K562 (cell line): Measurements from ENCODE around the gene DISC1.

Source experiments
- GABPB2 ChIP-seq: fragments of 250-450 bp; sonication (Bioruptor Pico); conservative IDR thresholded peaks from 2 replicates; pipeline ENCODE4 v1.5.1; 2021; ENCODE audit warnings: mild to moderate bottlenecking
- JUN ChIP-seq, 2 experiments: sonication (generic) in 1 of 2; formaldehyde crosslinking in 1 of 2; IDR thresholded peaks; 2 replicates each; pipeline versions ENCODE4 v1.6.1 to v1.8.0; 2012 to 2022; ENCODE audit warnings: borderline replicate concordance in 2 of 2, mild to moderate bottlenecking in 2 of 2, improper control_type of control experiment in 1 of 2, low read depth in 1 of 2, low read length in 1 of 2, missing genetic modification reagents in 1 of 2
- NCOR1 ChIP-seq: fragments of 450-650 bp; IDR thresholded peaks from 2 replicates; pipeline ENCODE4 v1.6.1; 2016; ENCODE audit warnings: mild to moderate bottlenecking, moderate library complexity
- POLR2AphosphoS5 ChIP-seq: IDR thresholded peaks from 2 replicates; pipeline ENCODE4 v1.6.1; 2011; ENCODE audit warnings: mild to moderate bottlenecking, low read depth, low read length, moderate library complexity; ENCODE audit not compliant: control insufficient read depth, insufficient read depth
- ZNF232 ChIP-seq: sonication (generic); formaldehyde crosslinking; IDR thresholded peaks from 2 replicates; pipeline ENCODE4 v1.8.0; 2022; ENCODE audit warnings: mild to moderate bottlenecking, missing genetic modification reagents
- TF ChIP-seq, protein P1 (sequence below), 3 experiments: IDR thresholded peaks in 2 of 3; conservative IDR thresholded peaks in 1 of 3; 2 replicates each; pipeline ENCODE4 v1.5.1; 2011 to 2012; ENCODE audit warnings: low read length in 3 of 3, mild to moderate bottlenecking in 3 of 3, control low read depth in 2 of 3, improper control_type of control experiment in 1 of 3, inconsistent platforms in 1 of 3, low read depth in 1 of 3, mixed read lengths in 1 of 3, moderate library complexity in 1 of 3; ENCODE audit not compliant: insufficient read depth in 2 of 3
- TF ChIP-seq, protein P2 (sequence below), 2 experiments: fragments of 450-650 bp; IDR thresholded peaks; 2 replicates each; pipeline ENCODE4 v1.6.1; 2018; ENCODE audit warnings: mild to moderate bottlenecking in 2 of 2, low read depth in 1 of 2; ENCODE audit not compliant: partially characterized antibody in 2 of 2
- TF ChIP-seq, protein P3 (sequence below): sonication (generic); formaldehyde crosslinking; IDR thresholded peaks from 2 replicates; pipeline ENCODE4 v1.5.0; 2020; ENCODE audit warnings: missing genetic modification reagents
- TF ChIP-seq, protein P4 (sequence below), 2 experiments: fragments of 450-650 bp in 1 of 2; sonication (generic) in 1 of 2; formaldehyde crosslinking; conservative IDR thresholded peaks; 2 replicates each; pipeline versions ENCODE4 v1.4.0 to v1.8.1; 2020 to 2022; ENCODE audit warnings: mild to moderate bottlenecking in 1 of 2, missing genetic modification reagents in 1 of 2

DNA sequence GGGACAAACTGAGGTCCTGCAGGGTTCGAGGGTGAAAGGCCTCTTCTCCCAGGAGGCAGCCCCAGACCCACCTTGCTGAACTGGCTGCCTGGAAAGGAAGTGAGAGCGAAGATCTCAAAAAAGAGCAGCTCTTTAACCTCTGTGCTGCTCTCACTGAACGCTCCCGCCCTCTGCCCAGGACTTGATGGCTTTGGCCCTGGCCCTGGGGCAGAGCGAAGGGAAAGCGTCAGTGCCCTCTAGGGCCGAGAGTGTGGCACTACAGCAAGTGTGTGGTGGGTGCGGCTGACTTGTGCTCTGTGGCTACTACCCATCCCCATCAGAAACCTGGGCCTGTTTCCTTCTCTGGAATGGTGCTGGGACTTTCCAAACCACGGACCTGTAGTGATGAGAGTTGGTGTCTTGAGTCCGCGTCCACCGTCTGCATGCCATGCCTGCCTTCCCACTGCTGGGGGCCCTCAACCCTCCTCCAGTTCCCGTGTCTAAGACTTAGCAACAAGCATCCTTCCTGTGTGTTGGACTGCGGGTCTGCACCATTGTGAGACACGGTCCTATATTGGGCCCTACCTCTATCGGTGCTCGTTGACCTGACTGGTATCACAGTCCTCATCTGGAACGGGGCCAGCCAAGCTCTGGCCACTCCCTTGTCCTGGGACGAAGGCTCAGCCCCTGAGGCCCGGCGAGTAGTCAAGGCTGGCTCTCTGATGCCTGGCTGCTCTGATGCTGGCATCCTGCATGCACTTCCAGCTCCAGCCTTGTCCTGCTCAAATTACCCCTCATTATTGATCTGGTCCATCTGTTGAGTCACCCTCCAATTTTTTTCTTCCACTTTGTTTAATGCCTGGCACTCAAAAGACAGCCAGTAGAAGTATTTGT is 180.3 kb downstream of the DISC1 start:
- TF ChIP-seq ZNF232 (CRISPR knock-in tag): no peak
- TF ChIP-seq, protein P1, sequence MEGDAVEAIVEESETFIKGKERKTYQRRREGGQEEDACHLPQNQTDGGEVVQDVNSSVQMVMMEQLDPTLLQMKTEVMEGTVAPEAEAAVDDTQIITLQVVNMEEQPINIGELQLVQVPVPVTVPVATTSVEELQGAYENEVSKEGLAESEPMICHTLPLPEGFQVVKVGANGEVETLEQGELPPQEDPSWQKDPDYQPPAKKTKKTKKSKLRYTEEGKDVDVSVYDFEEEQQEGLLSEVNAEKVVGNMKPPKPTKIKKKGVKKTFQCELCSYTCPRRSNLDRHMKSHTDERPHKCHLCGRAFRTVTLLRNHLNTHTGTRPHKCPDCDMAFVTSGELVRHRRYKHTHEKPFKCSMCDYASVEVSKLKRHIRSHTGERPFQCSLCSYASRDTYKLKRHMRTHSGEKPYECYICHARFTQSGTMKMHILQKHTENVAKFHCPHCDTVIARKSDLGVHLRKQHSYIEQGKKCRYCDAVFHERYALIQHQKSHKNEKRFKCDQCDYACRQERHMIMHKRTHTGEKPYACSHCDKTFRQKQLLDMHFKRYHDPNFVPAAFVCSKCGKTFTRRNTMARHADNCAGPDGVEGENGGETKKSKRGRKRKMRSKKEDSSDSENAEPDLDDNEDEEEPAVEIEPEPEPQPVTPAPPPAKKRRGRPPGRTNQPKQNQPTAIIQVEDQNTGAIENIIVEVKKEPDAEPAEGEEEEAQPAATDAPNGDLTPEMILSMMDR (IDR thresholded peaks at IDR 0.05 in 2 of 3, conservative IDR thresholded peaks at IDR 0.05 in 1 of 3; ENCODE audit: insufficient read depth in 2 of 3, low read depth in 1 of 3, low read length in 3 of 3): peak; percentile 83 to 88 (median 88)
- TF ChIP-seq, protein P2, sequence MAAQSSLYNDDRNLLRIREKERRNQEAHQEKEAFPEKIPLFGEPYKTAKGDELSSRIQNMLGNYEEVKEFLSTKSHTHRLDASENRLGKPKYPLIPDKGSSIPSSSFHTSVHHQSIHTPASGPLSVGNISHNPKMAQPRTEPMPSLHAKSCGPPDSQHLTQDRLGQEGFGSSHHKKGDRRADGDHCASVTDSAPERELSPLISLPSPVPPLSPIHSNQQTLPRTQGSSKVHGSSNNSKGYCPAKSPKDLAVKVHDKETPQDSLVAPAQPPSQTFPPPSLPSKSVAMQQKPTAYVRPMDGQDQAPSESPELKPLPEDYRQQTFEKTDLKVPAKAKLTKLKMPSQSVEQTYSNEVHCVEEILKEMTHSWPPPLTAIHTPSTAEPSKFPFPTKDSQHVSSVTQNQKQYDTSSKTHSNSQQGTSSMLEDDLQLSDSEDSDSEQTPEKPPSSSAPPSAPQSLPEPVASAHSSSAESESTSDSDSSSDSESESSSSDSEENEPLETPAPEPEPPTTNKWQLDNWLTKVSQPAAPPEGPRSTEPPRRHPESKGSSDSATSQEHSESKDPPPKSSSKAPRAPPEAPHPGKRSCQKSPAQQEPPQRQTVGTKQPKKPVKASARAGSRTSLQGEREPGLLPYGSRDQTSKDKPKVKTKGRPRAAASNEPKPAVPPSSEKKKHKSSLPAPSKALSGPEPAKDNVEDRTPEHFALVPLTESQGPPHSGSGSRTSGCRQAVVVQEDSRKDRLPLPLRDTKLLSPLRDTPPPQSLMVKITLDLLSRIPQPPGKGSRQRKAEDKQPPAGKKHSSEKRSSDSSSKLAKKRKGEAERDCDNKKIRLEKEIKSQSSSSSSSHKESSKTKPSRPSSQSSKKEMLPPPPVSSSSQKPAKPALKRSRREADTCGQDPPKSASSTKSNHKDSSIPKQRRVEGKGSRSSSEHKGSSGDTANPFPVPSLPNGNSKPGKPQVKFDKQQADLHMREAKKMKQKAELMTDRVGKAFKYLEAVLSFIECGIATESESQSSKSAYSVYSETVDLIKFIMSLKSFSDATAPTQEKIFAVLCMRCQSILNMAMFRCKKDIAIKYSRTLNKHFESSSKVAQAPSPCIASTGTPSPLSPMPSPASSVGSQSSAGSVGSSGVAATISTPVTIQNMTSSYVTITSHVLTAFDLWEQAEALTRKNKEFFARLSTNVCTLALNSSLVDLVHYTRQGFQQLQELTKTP (IDR thresholded peaks at IDR 0.05; ENCODE audit: low read depth in 1 of 2, partially characterized antibody in 2 of 2): no peak
- TF ChIP-seq NCOR1: no peak
- TF ChIP-seq POLR2AphosphoS5: no peak
- TF ChIP-seq GABPB2 (CRISPR knock-in tag): no peak
- no peak for TF ChIP-seq JUN (IDR thresholded peaks at IDR 0.05; ENCODE audit: borderline replicate concordance, low read depth, low read length)
- no peak for TF ChIP-seq JUN (CRISPR knock-in tag; IDR thresholded peaks at IDR 0.05; ENCODE audit: borderline replicate concordance)
- TF ChIP-seq, protein P3, sequence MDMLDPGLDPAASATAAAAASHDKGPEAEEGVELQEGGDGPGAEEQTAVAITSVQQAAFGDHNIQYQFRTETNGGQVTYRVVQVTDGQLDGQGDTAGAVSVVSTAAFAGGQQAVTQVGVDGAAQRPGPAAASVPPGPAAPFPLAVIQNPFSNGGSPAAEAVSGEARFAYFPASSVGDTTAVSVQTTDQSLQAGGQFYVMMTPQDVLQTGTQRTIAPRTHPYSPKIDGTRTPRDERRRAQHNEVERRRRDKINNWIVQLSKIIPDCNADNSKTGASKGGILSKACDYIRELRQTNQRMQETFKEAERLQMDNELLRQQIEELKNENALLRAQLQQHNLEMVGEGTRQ (CRISPR knock-in tag): no peak
- TF ChIP-seq, protein P4, sequence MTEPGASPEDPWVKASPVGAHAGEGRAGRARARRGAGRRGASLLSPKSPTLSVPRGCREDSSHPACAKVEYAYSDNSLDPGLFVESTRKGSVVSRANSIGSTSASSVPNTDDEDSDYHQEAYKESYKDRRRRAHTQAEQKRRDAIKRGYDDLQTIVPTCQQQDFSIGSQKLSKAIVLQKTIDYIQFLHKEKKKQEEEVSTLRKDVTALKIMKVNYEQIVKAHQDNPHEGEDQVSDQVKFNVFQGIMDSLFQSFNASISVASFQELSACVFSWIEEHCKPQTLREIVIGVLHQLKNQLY (CRISPR knock-in tag; conservative IDR thresholded peaks at IDR 0.05): no peak
